ENCODE measurements around the gene GET4. TPM values are rescaled to one million over a fixed set of nuclear protein-coding genes. Genes with fewer than 3 reads are reported as not detected.

GET4 gene
- total and polyA plus RNA-seq, 9 donors, result 26.6 to 50.2 (median 41.1) TPM

- WGBS (ENCODE audit: insufficient coverage), result 25% methylated on average over 39 of the region's 47 CpGs
- no peaks in the 10 kb centered on the region for H3K27me3 ChIP-seq (ENCODE audit: control insufficient read depth, insufficient read depth, low read length)
- H3K27ac ChIP-seq (ENCODE audit: low read length), result peak overlapping the region; percentile 87
- peaks cover 28% of the 10 kb centered on the region for H3K36me3 ChIP-seq (ENCODE audit: control insufficient read depth, insufficient read depth, low read length)
- peaks cover 48% of the 10 kb centered on the region for H3K4me1 ChIP-seq (ENCODE audit: control insufficient read depth, insufficient read depth, low read length)
- peak; percentile 34 for DNase-seq
- H3K4me3 ChIP-seq (ENCODE audit: low read length), result peak overlapping the region; percentile 71
- no peaks in the 10 kb centered on the region for H3K9me3 ChIP-seq (replicated peaks; ENCODE audit: control insufficient read depth, low read depth, low read length)
Measured at GRCh38 chr7:877312-878232, 1.2 kb downstream of the GET4 start.

GRCh38 chr7:879093-879492 lies 2.7 kb downstream of the GET4 start:
- Histone ChIP-seq H3K9me3 (replicated peaks; ENCODE audit: control insufficient read depth, low read depth, low read length) (no peaks in the 10 kb centered on the region), H3K27me3 (ENCODE audit: control insufficient read depth, insufficient read depth, low read length) (no peaks in the 10 kb centered on the region), H3K4me1 (ENCODE audit: control insufficient read depth, insufficient read depth, low read length) (peaks cover 47% of the 10 kb centered on the region), H3K4me3 (ENCODE audit: low read length) (no peak overlapping the region), H3K27ac (ENCODE audit: low read length) (no peak overlapping the region), H3K36me3 (ENCODE audit: control insufficient read depth, insufficient read depth, low read length) (peaks cover 22% of the 10 kb centered on the region)
- DNase-seq, result no peak
- 92% methylated on average over 15 of the region's 15 CpGs for WGBS (ENCODE audit: insufficient coverage)

GRCh38 chr7:879706-880105 lies 3.4 kb downstream of the GET4 start:
- Histone ChIP-seq H3K27ac (ENCODE audit: low read length) (peak overlapping the region; percentile 84), H3K27me3 (ENCODE audit: control insufficient read depth, insufficient read depth, low read length) (no peaks in the 10 kb centered on the region), H3K4me1 (ENCODE audit: control insufficient read depth, insufficient read depth, low read length) (peaks cover 46% of the 10 kb centered on the region), H3K9me3 (replicated peaks; ENCODE audit: control insufficient read depth, low read depth, low read length) (no peaks in the 10 kb centered on the region), H3K36me3 (ENCODE audit: control insufficient read depth, insufficient read depth, low read length) (peaks cover 24% of the 10 kb centered on the region), H3K4me3 (ENCODE audit: low read length) (no peak overlapping the region)
- 76% methylated on average over 7 of the region's 14 CpGs for WGBS (ENCODE audit: insufficient coverage)
- DNase-seq, result no peak

GRCh38 chr7:880450-880849 lies 4.1 kb downstream of the GET4 start:
- Histone ChIP-seq H3K4me1 (ENCODE audit: control insufficient read depth, insufficient read depth, low read length) (peaks cover 41% of the 10 kb centered on the region), H3K27ac (ENCODE audit: low read length) (peak overlapping the region; percentile 84), H3K36me3 (ENCODE audit: control insufficient read depth, insufficient read depth, low read length) (peaks cover 20% of the 10 kb centered on the region), H3K27me3 (ENCODE audit: control insufficient read depth, insufficient read depth, low read length) (no peaks in the 10 kb centered on the region), H3K4me3 (ENCODE audit: low read length) (no peak overlapping the region), H3K9me3 (replicated peaks; ENCODE audit: control insufficient read depth, low read depth, low read length) (no peaks in the 10 kb centered on the region)
- peak; percentile 50 for DNase-seq
- 78% methylated on average over 14 of the region's 15 CpGs for WGBS (ENCODE audit: insufficient coverage)

- peaks cover 25% of the 10 kb centered on the region for H3K36me3 ChIP-seq (ENCODE audit: control insufficient read depth, insufficient read depth, low read length)
- peaks cover 36% of the 10 kb centered on the region for H3K4me1 ChIP-seq (ENCODE audit: control insufficient read depth, insufficient read depth, low read length)
- H3K4me3 ChIP-seq (ENCODE audit: low read length), result no peak overlapping the region
- DNase-seq, result no peak
- no peaks in the 10 kb centered on the region for H3K9me3 ChIP-seq (replicated peaks; ENCODE audit: control insufficient read depth, low read depth, low read length)
- over 99% methylated on average over 11 of the region's 20 CpGs for WGBS (ENCODE audit: insufficient coverage)
- H3K27ac ChIP-seq (ENCODE audit: low read length), result no peak overlapping the region
- H3K27me3 ChIP-seq (ENCODE audit: control insufficient read depth, insufficient read depth, low read length), result no peaks in the 10 kb centered on the region
Measured at GRCh38 chr7:881441-882234, 5.3 kb downstream of the GET4 start.

- peak overlapping the region; percentile 63 for H3K27ac ChIP-seq (ENCODE audit: low read length)
- WGBS (ENCODE audit: insufficient coverage), result 92% methylated on average over 37 of the region's 37 CpGs
- H3K4me3 ChIP-seq (ENCODE audit: low read length), result no peak overlapping the region
- DNase-seq, result no peak
- no peaks in the 10 kb centered on the region for H3K27me3 ChIP-seq (ENCODE audit: control insufficient read depth, insufficient read depth, low read length)
- peaks cover 36% of the 10 kb centered on the region for H3K4me1 ChIP-seq (ENCODE audit: control insufficient read depth, insufficient read depth, low read length)
- peaks cover 32% of the 10 kb centered on the region for H3K36me3 ChIP-seq (ENCODE audit: control insufficient read depth, insufficient read depth, low read length)
- H3K9me3 ChIP-seq (replicated peaks; ENCODE audit: control insufficient read depth, low read depth, low read length), result no peaks in the 10 kb centered on the region
Measured at GRCh38 chr7:882336-883035, 6.1 kb downstream of the GET4 start.

- no peaks in the 10 kb centered on the region for H3K27me3 ChIP-seq (ENCODE audit: control insufficient read depth, insufficient read depth, low read length)
- H3K9me3 ChIP-seq (replicated peaks; ENCODE audit: control insufficient read depth, low read depth, low read length), result no peaks in the 10 kb centered on the region
- peaks cover 40% of the 10 kb centered on the region for H3K36me3 ChIP-seq (ENCODE audit: control insufficient read depth, insufficient read depth, low read length)
- no peak overlapping the region for H3K4me3 ChIP-seq (ENCODE audit: low read length)
- DNase-seq, result peak; percentile 49
- peak overlapping the region; percentile 63 for H3K27ac ChIP-seq (ENCODE audit: low read length)
- WGBS (ENCODE audit: insufficient coverage), result 76% methylated on average over 49 of the region's 50 CpGs
- H3K4me1 ChIP-seq (ENCODE audit: control insufficient read depth, insufficient read depth, low read length), result peaks cover 29% of the 10 kb centered on the region
Measured at GRCh38 chr7:883055-884021, 7.0 kb downstream of the GET4 start.

GRCh38 chr7:884191-885003 lies 8.0 kb downstream of the GET4 start:
- Histone ChIP-seq H3K27ac (ENCODE audit: low read length) (no peak overlapping the region), H3K27me3 (ENCODE audit: control insufficient read depth, insufficient read depth, low read length) (no peaks in the 10 kb centered on the region), H3K36me3 (ENCODE audit: control insufficient read depth, insufficient read depth, low read length) (peaks cover 42% of the 10 kb centered on the region), H3K9me3 (replicated peaks; ENCODE audit: control insufficient read depth, low read depth, low read length) (no peaks in the 10 kb centered on the region), H3K4me1 (ENCODE audit: control insufficient read depth, insufficient read depth, low read length) (peaks cover 19% of the 10 kb centered on the region), H3K4me3 (ENCODE audit: low read length) (no peak overlapping the region)
- DNase-seq, result no peak
- WGBS (ENCODE audit: insufficient coverage), result 88% methylated on average over 23 of the region's 31 CpGs
